Lung microvascular endothelial cell (primary cell): Measurements from ENCODE around the gene TMEM132D. TPM values are rescaled to one million over a fixed set of nuclear protein-coding genes. Genes with fewer than 3 reads are reported as not detected.

Experiments used
- DNase-seq, 2 donors: peaks; one replicate each; pipeline versions ENCODE4 v3.0.0 to v3.0.0-alpha.2; 2010; ENCODE audit warnings: low read depth in 2 of 2
- total RNA-seq: library from RNA; depleted of rRNA; stranded (reverse); fragments of >200 nt; gene quantifications from 2 replicates; pipeline ENCODE4 v1.2.1, GENCODE V29; 2014

The TMEM132D gene
- total RNA-seq, 1 donor from 2014 or later: not detected

DNA sequence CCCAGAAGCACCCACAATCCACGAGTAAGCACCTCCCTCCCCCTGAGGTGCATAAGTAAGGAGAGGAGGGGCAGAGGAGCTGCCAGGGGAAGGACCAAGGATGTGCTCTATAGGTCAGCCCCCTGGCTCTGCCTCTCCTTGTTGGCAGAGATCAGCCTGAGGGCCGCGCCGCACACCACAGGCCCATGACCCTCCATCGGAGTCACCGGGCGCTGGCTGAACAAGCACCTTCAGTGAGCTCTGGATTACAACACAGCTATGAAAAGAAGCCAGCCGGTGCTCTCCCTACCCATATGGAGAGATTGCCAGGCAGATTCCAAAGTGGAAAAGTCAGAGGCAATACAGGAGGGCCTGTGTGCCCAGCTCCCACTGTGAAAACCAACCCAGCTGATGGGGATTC lies 793.2 kb downstream of the TMEM132D start:
- DNase-seq: no peak

DNA sequence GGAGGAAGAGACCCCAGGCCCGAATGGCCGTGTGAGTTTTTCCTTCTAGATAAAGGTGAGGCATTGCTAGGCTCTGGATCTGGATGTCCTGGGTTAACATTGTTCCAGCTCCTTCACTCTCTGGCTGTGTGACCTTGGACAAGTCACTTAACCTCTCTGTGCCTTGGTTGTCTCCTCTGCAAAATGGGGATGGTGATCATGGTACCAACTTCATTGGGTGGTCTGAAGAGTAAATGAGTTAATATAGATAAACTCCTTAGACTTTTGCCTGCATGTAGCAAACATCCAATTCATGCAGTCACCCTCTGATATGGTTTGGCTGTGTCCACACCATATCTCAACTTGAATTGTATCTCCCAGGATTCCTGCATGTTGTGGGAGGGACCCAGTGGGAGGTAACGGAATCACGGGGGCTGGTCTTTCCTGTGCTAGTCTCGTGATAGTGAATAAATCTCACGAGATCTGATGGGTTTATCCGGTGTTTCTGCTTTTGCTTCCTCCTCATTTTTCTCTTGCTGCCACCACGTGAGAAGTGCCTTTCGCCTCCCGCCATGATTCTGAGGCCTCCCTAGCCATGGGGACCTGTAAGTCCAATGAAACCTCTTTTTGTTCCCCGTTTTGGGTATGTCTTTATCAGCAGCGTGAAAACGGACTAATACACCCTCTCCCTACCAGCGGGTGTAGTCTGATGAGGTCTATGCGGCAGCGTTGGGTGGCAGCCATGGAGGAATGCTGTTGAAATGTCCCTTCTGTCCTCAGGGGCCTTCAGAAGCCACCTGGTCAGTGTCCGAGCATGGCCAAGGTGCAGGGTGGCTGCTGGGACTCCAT lies 794.4 kb downstream of the TMEM132D start:
- DNase-seq: no peak

DNA sequence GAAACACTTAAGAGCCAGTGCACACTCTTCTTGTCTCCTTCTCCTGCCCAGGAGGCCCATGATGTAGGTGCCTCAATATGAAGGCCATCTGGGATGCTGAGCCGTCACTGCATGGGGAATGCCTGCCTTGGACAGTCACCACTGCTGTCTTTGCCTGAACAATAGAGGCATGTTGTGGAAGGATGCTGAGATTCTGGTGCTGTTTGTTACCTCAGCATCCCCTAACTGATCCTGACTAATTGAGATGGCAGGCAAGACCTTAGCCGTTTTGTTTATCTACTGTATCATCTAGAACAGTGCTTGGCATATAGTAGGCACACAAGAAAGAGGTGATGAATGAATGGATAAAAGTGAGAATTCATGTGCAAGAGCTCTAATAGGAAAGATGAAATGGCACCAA lies 797.1 kb downstream of the TMEM132D start:
- DNase-seq: no peak

DNA sequence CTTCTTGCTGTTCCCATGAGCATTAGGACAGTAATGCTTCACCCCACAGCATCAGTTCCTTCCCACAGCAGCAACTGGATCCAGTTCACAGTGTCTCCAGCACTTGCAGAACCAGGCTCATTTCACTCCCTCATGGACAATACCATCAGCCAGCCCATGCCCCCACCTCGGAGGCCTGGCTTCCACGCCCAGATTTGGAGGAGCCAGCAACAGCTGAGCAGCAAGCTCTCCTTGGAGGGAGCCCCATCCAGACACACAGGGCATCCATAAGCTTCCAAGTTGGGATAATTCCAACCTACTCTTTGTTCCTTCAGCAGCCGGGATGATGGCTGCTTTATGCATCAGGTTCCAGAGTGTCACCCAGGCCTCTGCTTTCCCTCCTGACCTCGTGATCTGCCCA lies 800.6 kb downstream of the TMEM132D start:
- DNase-seq: no peak

DNA sequence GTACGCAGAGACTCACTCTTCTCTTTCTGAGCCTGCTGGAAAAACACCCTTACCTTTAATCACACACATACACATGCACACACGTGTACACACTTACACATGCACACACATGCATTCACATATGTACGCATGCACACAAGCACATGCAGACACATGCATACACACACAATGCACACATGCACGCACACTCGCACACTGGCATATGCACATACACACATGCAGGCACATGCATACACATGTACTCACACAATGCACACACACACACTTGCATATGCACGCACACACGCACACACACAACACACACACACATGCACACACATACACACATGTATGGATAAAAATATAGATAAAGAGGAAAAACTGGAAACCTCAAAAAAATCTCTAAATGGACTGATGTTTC lies 801.6 kb downstream of the TMEM132D start:
- DNase-seq: no peak

DNA sequence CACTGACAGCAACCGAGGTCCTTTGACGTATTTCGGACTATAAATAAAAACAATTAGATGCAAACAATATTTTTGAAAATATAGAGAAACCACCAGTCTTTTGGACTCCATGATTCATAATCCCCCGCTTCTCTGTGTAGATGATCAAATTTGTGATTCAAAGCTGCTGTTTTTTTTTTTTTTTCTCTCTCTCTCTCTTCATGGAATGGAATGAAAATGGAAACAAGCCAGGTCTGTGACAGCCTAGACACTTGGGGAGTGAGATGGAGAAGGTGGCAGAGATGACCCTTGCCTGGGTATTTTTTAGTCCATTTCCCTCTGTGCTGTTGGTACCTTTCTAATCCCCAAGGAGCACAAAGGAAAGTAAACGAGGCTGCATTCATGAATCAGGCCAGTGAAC lies 802.0 kb downstream of the TMEM132D start:
- no peak for DNase-seq

DNA sequence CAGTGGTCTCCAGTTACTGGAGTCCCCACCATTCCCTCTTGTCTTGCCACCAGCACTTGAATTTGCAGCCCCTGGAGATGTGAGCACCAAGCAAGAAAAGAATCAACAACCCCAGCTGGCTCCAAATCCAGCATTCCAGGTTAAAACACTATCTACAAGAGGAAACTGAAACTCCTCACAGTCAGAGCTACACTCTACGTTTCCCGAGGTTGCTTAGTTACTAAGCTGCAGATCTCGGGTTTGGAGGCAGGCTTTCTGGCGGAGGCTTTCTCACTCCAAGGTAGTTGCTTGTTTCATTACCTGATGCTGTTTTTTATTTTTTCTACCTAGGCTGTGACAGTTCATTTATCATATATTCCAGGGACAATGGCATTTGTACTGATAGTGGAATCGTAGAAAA lies 802.4 kb downstream of the TMEM132D start:
- no peak for DNase-seq

DNA sequence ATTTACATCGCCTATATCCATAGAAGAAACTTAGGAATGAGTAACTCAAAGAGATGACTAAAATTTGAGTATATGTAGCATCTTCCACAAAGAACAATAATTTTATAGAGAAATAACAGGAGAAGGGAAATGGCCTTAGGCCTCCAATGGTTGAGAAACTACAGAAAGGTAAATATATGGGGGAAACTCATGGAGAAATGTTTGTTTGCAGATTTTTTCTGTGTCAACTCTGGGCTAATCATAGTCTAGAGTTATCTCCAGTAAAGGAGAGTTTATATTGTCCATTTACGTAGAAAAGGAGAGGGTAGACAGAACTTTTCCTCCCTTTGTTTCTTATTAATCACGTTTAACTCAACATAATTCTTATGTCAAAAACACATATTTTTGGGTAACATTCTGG lies 806.4 kb downstream of the TMEM132D start:
- DNase-seq: no peak

DNA sequence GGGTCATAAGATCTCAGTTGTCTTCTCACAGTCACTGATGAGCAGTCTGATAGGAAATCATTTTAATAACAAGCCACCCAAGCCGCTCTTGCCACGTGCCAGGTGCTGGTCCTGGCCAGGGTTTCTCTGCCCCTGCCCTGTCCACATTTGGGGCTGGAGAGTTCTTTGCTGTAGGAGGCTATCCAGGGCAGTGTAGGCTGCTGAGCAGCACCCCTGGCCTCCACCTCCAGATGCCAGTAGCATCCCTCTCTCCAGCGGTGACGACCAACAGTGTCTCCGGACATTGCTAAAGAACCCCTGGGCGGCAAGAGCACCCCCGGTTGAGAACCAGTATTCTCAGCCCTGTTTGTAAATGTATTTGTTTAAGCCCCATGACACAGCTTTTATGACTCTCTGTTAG lies 806.9 kb downstream of the TMEM132D start:
- DNase-seq: no peak

DNA sequence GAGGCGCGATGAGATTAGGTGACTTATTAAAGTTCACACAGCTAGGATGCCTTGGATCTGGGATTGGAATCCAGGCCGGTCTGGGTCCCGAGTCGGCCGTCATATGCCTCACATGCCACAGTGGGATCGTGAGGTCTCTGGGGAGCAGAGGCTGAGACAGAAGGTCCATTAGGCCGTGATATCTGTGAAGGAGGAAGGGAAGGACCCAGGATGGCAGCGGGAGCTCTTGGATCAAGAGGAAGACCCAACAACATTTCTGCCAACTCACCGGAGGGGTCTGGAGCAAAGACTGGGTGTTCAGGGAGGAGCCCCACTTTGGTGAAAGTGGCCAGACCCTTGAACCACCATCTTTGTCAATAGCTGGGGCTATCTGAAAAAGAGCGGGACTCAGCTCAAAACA lies 807.6 kb downstream of the TMEM132D start:
- no peak for DNase-seq

DNA sequence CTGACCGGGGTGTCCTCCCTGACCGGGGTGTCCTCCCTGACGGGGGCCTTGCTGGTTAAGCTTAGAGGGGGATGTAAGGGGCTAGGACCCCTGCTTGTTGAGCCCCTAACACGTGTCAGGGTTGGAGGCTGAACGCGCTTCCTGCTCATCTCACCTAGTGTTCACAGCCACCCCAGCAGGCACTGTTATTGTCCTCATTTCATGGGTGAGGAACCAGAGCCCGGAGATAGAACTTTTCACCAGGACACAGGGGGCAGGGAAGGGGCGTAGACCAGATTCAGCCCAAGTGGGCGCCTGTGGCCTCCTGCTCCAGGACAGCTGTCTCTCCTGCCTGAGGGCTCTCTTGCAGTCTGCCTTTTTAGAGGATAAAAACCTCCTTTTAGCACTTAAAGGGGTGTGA lies 814.2 kb downstream of the TMEM132D start:
- DNase-seq: no peak

DNA sequence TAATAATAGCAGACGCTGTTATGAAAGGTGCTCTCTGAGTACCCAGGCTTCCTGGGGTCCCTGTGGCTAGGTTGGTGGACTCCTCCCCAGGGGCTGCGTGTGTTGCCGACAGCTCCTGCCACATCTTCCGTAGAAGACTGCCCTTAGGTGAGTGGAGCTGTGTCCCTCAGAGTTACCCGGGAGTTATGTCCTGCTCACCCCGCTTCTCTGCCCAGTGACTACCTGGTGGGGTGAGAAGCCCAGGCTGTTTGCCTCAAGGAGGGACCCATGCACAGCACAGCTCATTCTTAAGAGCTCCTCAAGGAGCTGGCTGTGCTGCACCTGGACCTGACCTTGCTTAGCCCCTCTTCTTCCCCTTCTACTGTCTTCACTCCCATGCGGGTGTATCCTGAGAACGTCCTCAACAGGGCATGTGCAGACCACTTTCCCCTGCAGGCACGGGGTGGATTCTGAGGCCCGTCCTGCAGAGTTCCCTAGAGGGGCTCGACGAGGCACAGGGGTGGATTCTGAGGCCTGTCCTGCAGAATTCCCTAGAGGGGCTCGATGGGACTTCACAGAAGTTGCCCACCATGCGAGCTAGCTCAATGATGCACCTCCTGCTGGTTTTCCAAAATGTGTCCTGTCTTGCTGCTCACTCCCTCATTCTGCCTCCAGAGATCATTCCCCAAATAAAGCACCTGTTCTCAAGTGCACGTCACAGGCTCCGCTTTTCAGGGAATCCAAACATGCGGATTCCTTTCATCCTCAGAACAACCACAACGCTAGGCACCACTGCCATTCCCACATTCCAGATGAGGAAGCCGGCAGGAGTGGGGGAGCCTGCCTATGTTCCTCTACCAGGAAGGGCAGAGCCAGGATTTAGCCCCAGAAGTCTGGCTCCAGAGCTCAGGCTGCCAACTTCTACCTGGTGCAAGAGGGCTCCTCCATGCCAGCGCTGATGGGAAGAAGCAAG lies 818.7 kb downstream of the TMEM132D start:
- DNase-seq: no peak

DNA sequence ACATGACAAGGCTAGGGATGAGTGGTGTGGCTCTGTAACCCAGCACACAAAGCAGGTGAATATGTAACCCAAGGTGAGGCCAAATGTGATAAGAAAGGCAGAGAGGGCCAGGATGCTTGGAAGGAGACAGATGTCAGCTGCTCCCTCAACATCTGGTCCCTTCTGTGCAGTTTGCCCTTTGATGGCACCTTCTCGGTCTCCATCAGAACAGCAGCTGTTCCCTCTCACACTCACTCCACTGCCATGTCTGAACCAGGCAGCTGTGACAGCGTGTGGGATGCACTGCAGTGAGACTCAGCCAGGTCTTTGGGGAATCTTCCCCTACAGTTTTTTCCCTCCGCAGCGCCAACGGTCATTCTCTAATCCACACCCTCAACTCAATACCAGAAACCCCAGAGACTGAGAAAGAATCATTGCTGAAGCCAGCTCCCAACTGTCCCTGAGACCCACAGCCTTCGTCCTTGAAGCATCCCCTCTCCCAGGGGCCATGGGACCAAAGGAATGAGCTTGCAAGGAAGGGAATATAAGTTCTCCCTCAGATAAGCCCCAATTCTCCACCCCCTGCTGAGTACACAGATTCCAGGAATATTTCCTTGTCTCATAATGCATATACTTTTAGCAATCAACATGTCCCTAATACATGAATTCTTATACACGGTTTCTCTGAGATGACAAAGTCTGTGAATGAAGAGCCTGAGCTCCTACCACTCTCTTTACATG lies 820.5 kb downstream of the TMEM132D start:
- no peak for DNase-seq

DNA sequence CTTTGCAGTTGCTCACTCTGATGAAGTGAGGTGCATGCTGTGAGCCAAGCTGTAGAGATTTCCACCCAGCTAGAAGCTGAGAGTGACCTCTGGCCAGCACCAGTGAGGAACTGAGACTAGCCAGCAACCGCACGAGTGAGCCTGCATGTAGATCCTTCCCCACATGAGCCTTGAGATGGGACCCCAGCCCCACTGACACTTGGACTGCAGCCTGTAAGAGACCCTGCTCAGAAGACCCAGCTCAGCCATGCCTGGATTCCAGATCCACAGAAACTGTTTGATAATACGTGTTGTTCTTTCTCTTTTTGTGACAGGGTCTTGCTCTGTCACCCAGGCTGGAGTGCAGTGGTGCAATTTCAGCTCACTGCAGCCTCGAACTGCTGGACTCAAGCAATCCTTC lies 821.4 kb downstream of the TMEM132D start:
- DNase-seq: no peak

DNA sequence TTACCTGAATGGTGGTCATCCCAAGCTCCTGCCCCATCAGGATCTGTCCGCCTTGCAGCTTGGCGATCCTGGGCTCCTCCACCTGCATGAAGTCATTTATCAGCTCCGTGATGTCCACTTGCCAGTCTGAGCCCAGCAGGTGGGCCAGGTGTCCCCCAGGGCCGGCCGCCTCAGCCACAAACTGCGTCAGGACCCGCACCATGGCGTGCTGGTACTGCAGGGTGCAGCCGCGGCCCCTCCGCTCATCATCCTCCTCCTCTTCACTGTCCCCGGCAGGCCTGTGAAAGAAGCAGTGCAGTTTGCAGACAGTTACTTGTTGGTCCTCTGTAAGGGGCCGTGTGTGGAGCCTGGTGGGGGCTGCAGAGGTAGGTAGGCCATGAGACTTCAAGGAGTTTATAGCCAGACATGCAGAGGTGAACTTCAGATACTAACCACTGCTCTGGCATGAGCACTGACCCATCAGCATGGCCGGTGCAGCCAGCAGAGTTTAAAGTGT lies 822.0 kb downstream of the TMEM132D start:
- no peak for DNase-seq

DNA sequence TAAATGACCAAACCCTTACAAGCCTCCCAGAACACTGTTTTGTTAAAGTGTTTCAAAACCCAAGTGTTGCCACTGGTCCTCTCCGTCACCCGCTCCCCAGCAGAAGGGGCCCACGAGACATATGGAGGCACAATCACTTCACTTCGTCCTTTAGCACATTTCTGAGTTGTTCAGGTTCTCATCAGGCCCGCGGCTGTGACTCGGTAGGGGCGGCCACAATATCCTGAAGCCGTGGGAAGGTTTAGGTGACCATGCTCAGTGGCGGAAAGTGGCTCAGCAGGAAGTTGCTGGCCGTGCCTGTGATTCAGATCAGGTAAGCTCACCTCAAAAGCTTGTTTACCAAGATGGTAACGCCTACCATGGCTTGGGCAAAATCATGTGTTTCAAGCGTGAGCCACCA lies 823.0 kb downstream of the TMEM132D start:
- DNase-seq: no peak

DNA sequence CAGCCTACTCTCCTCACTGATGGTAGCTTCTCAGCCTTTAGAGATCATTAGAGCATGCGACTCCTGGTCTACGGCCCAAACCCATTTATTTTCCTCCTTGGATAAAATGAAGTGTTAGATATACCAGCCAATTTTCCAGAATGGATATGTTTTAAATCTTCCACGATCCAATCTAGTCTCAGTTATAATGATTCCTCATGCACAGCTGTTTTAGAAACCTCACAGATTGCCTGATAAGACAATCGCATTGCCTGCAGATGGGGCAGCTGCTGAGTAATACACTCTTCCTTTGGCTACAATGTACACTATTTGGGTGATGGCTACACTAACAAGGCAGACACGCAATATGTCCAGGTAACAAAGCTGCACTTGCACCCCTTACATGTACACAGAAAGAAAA lies 823.4 kb downstream of the TMEM132D start:
- no peak for DNase-seq

DNA sequence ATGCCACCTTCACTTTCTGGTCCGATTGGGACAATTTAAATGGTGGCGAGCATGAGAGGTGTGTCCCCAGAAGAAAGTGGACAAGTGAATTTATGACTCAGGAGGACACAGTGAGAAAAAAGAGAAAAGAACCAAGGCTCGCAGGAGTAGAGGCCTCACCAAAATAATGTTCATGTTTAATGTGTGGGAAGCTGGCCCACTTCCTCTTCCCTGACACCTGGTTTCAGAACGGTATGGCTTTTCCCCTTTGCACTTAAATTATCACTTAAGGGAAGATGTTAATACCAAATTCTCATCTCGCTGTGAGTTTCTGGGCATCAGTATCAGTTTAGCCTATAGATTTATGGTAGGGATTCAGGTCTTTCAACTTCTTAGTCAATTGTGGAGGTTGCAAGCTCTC lies 824.1 kb downstream of the TMEM132D start:
- no peak for DNase-seq

DNA sequence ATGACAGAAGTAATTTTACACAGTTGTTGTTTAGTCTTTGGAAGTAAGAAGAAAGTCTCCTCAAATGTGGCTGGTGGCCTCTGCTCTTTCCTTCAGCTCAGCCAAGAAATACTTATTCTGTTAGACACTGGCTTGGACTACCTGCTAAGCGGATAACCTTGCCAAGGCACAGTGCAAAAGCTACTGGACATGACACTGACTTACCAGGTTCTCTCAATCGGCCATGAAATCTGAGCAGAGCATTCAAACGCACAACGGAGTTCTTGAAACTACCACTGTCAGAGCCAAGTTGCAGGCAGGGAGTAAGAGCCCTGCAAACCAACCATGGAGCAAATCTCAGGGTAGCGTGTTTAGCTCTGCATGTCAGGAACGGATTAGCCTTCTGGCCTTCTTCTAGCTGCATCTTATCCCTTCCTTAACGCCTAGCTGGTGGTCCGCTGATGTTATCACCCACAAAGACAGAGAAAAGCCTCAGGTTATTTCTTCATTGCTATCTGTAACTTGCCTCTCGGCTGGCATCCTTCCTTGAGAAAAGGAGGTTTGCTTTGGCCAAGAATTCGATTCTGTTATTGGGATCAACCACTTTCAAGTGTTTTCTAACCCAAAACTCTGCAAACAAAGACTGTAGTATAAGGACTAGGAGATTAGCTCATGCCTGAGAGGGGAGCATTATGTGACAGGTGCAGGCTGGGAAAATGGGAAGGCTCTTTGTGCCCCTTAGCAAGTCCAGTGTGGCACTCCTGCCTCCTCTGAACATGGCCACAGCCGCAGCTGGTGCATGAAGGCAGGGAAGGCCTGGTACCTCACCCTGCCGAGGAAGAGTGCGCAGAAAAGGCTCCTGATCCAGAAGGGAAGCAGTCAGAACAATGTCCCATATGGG lies 827.1 kb downstream of the TMEM132D start:
- DNase-seq: no peak

DNA sequence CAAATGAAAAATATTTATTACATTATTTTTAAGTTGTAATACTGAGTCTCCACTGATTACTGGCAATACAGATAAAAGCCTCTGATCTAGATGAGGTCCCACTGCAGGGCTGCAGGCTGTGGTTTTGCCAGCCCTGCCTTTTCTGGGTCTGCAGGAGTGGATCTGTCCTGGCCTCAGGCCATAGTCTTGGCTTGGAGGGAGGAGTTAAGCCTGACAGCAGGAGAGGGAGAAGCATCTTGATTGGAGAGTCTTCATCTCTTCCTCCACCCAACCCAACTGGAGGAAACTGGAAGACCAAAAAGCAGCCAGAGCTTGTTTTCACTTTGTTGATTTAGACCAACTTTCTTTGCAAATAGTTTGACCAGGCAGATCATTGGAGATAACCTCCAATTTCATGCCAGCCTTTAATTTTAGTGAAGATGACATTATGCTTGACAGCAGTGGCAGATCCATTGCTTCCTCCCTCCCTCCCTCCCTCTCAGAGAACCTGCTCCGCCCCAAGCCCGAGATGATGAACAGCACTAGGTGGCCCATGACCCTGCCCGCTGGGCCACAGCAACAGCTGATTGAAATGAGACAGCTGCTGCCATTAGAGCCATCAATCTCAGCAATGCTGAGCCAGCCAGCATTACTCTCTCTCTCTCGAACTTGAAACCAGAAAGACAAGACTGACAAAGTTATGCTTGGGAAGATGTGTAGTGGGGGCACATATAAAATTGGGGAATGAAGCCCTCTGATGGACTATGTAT lies 828.2 kb downstream of the TMEM132D start:
- no peak for DNase-seq
